Esophagus muscularis mucosa (tissue), 4 donors: ENCODE data around the gene CKAP5. TPM values are rescaled to one million over a fixed set of nuclear protein-coding genes. Genes with fewer than 3 reads are reported as not detected.

Source experiments
- DNase-seq: peaks from one replicate; pipeline ENCODE4 v3.0.0-alpha.2; 2017; ENCODE audit errors: extremely low spot score
- H3K27ac ChIP-seq, 4 donors: fragments of 200-600 bp; sonication (generic); replicated peaks in 1 of 4; 1 replicate in 3 of 4; 2 replicates in 1 of 4; pipeline ENCODE4 v1.5.1; 2016 to 2019; ENCODE audit warnings: mild to moderate bottlenecking in 1 of 4
- H3K27me3 ChIP-seq, 4 donors: fragments of 200-600 bp; sonication (generic); one replicate each; pipeline versions ENCODE4 v1.5.1 to v1.6.0; 2016 to 2019
- H3K36me3 ChIP-seq, 4 donors: fragments of 200-600 bp; sonication (generic); one replicate each; pipeline ENCODE4 v1.5.1; 2016 to 2019
- H3K4me1 ChIP-seq, 4 donors: fragments of 200-600 bp; sonication (generic); one replicate each; pipeline ENCODE4 v1.5.1; 2016 to 2019
- H3K4me3 ChIP-seq, 4 donors: fragments of 200-600 bp; sonication (generic); 1 replicate in 2 of 4; 2 replicates in 2 of 4; pipeline ENCODE4 v1.5.1; 2016 to 2019; ENCODE audit warnings: mild to moderate bottlenecking in 4 of 4, moderate library complexity in 1 of 4
- H3K9me3 ChIP-seq, 4 donors: fragments of 200-600 bp; sonication (generic); 1 replicate in 3 of 4; 2 replicates in 1 of 4; pipeline ENCODE4 v1.5.1; 2016 to 2019
- EP300 ChIP-seq: sonication (generic); formaldehyde crosslinking; IDR thresholded peaks from one replicate; pipeline ENCODE4 v1.6.1; 2017; ENCODE audit warnings: antibody characterized with exemption
- POLR2A ChIP-seq: fragments of 450-650 bp; IDR thresholded peaks from one replicate; pipeline ENCODE4 v1.6.1; 2017; ENCODE audit warnings: antibody characterized with exemption, moderate library complexity, mild to moderate bottlenecking, low read depth
- POLR2AphosphoS5 ChIP-seq, 2 donors: sonication (generic); formaldehyde crosslinking; IDR thresholded peaks; one replicate each; pipeline ENCODE4 v1.6.1; 2017; ENCODE audit warnings: antibody characterized with exemption in 2 of 2
- WGBS: methylation state at CpG from one replicate; pipeline ENCODE4 v1.1.5; 2018; 5-methylcytosine and 5-hydroxymethylcytosine counted together
- intact Hi-C: fragments of 100-400 bp; cut with DNase I; formaldehyde crosslinking; loops from one replicate; pipeline ENCODE4 v1.15.1; 2023
- total RNA-seq, 4 donors: library from RNA; depleted of rRNA; stranded (reverse); fragments of >200 nt; gene quantifications; one replicate each; pipeline versions ENCODE4 v1.1.0 to v1.2.1, GENCODE V29; 2016
- TF ChIP-seq, protein P1 (sequence below), 3 experiments: fragments of 200-600 bp in 2 of 3; fragments of 450-650 bp in 1 of 3; sonication (generic) in 2 of 3; IDR thresholded peaks; one replicate each; pipeline ENCODE4 v1.5.1; 2017 to 2019; ENCODE audit warnings: antibody characterized with exemption in 3 of 3, mild to moderate bottlenecking in 2 of 3, moderate library complexity in 1 of 3

Gene CKAP5
- total RNA-seq, 4 donors from 2014 or later, result 32.4 to 49.2 (median 40.0) TPM

DNA sequence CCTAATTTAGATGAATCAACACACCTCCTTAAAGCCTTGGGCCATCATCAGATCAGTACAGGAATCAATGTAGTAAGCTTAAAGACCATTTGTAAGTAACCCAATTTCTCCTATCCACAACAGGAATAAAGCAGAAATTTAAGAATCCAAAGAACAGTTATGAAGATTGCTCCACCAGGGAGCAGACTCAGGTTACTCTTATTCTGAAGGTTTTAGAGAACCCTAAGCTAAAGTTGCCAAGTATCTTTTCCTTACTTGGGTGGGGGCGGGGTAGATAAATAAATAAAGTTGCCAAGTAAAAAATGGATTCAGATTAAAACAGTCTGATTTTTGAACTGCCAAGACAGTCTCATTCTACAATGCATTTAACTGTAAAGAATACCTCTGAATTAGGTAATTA lies 18.1 kb downstream of the CKAP5 start:
- Histone ChIP-seq H3K27ac (peak overlapping the region in 1 of 4 donors; percentile 81), H3K27me3 (no peaks in the 10 kb centered on the region), H3K4me1 (peaks cover 21 to 44% (median 39%) of the 10 kb centered on the region in 4 donors), H3K9me3 (no peaks in the 10 kb centered on the region), H3K36me3 (no peaks in the 10 kb centered on the region), H3K4me3 (no peak overlapping the region)
- intact Hi-C loops, result no loop called here
- DNase-seq, result no peak
- 59% methylated on average over 1 of the region's 1 CpG for WGBS
- TF ChIP-seq EP300 (no peak), POLR2A (no peak), POLR2AphosphoS5 (IDR thresholded peaks at IDR 0.05) (no peak)
- TF ChIP-seq, protein P1, sequence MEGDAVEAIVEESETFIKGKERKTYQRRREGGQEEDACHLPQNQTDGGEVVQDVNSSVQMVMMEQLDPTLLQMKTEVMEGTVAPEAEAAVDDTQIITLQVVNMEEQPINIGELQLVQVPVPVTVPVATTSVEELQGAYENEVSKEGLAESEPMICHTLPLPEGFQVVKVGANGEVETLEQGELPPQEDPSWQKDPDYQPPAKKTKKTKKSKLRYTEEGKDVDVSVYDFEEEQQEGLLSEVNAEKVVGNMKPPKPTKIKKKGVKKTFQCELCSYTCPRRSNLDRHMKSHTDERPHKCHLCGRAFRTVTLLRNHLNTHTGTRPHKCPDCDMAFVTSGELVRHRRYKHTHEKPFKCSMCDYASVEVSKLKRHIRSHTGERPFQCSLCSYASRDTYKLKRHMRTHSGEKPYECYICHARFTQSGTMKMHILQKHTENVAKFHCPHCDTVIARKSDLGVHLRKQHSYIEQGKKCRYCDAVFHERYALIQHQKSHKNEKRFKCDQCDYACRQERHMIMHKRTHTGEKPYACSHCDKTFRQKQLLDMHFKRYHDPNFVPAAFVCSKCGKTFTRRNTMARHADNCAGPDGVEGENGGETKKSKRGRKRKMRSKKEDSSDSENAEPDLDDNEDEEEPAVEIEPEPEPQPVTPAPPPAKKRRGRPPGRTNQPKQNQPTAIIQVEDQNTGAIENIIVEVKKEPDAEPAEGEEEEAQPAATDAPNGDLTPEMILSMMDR (IDR thresholded peaks at IDR 0.05), result no peak

DNA sequence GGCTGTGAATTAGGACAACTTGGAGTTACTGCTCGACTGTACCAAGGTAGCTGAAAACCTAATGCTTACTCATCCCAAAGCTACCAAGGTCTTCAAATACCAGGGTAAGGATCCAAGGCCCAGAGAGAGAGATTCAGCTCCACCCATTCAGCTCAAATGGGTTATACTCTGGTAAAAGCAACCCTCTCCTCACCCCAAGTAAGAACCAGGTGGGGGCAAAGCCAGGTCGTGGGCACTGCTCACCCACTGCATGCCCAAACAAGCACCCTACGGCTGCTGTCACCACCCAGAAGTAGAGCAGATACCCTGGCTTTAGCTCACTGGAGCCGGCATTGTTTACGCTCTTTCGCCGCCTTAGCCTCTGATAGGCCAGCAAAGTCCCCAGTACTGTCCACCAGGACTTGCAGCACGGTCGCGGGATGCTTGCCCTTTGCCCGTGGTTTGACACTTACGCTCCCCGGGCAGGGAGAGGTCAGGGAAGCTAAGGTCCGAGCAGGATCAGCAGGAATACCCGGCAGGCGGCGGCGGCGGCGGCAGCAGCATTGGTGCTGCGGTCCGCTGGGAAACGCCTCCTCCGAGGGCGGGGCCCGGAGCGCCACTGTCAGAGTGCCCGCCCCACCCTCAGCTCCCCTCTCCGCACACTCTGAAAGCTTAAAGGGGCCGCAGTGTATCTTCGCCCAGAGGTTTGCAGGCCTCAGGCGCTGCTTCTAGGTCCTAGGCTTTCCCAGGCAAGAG lies 19.6 kb downstream of the CKAP5 start:
- Histone ChIP-seq H3K4me1 (peaks cover 21 to 44% (median 39%) of the 10 kb centered on the region in 4 donors), H3K27me3 (no peaks in the 10 kb centered on the region), H3K9me3 (no peaks in the 10 kb centered on the region), H3K4me3 (peak overlapping the region; percentile 64 to 73 (median 68)), H3K27ac (peak overlapping the region; percentile 77 to 86 (median 80)), H3K36me3 (no peaks in the 10 kb centered on the region)
- peak; percentile 92 for DNase-seq
- TF ChIP-seq EP300 (no peak), POLR2AphosphoS5 (IDR thresholded peaks at IDR 0.05) (peak; percentile 59 to 71), POLR2A (no peak)
- TF ChIP-seq, protein P1 (IDR thresholded peaks at IDR 0.05), result peak; percentile 11 to 21 (median 18)
- 3% methylated on average over 11 of the region's 32 CpGs for WGBS
- intact Hi-C loops, result no loop called here

DNA sequence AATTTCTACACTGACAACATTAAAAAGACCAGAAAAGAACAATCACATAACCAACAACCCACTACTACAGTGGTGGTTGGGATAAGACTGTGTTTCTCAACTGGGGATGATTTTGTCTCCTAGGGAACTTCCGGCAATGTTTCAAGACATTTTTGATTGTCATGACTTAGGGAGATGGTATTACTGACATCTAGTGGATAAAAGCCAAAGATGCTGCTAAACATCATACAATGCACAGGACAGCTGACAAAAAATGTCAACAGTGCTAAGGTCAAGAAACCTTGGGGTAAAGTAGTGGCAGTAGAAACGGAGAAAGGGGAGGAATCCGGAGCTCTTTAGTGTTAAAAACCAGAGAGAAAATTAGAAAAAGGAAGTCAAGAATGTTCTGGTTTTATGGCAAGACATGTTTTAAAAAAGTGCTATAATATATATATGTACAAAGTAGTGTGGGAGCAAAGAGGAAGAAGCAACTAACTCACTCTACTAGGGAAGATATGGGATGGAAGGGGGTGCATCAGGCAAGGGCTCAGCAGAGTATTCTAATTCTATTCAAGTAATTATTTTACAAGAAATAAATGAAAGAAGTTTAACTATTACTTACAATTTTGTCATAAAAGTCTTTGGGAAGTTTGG lies 37.2 kb downstream of the CKAP5 start:
- intact Hi-C loops, result no loop called here
- H3K27me3 ChIP-seq, result no peaks in the 10 kb centered on the region
- TF ChIP-seq POLR2A, result no peak
- TF ChIP-seq, protein P1 (IDR thresholded peaks at IDR 0.05), result peak in 1 of 3 experiments; percentile 3
- H3K4me3 ChIP-seq, result no peak overlapping the region
- no peaks in the 10 kb centered on the region for H3K9me3 ChIP-seq
- 75% methylated on average over 3 of the region's 3 CpGs for WGBS
- no peak for DNase-seq
- no peak overlapping the region for H3K27ac ChIP-seq
- peaks cover 13 to 69% (median 49%) of the 10 kb centered on the region in 4 donors for H3K36me3 ChIP-seq
- no peaks in the 10 kb centered on the region for H3K4me1 ChIP-seq

DNA sequence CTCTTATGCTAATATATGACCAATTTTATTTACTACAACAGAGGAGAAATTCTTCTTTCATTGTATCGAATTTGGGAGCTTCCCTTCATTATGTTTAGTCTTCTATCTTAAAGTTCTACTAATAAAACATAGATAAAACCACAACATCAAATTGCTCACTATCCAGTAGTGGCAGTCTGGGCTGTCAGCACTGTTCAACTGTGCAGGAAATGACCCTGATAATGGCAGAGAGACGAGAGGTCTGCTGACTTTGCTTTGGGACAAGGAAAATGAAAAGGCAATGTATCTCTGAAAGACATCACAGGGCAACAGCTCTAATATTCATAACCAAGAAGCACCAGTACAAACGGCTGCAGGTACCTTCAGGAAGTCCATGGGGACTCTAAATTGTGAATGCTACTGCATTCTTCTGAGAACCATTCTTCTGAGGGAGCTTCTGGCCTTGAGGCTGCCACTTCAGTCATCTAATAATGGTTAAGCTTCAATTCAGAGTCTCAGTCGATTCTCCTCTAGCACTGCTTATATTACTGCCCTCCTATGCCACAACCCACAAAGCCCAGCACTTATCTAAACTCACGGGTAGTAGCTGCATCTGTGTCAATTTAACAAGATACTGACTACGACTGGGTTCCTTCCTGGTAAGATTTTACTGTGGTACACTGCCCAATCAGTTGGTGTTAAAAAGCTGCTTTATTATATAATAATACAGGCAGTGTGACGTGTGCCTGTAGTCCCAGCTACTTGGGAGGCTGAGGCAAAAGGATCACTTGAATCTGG lies 44.2 kb downstream of the CKAP5 start:
- Histone ChIP-seq H3K27me3 (no peaks in the 10 kb centered on the region), H3K27ac (no peak overlapping the region), H3K36me3 (peaks cover 26 to 85% (median 38%) of the 10 kb centered on the region in 4 donors), H3K4me3 (no peak overlapping the region), H3K9me3 (no peaks in the 10 kb centered on the region), H3K4me1 (peaks cover 0 to 6% (median 0%) of the 10 kb centered on the region in 4 donors)
- TF ChIP-seq POLR2A, result no peak
- TF ChIP-seq EP300, result no peak
- TF ChIP-seq POLR2AphosphoS5 (IDR thresholded peaks at IDR 0.05), result no peak
- TF ChIP-seq, protein P1 (IDR thresholded peaks at IDR 0.05), result no peak
- no peak for DNase-seq
- intact Hi-C loops, result no loop called here
- 77% methylated on average over 7 of the region's 7 CpGs for WGBS
